Lower leg skin (tissue), 4 donors: ENCODE data around the gene MASP2. TPM values are rescaled to one million over a fixed set of nuclear protein-coding genes. Genes with fewer than 3 reads are reported as not detected.

Source experiments
- DNase-seq, 2 donors: peaks; one replicate each; pipeline ENCODE4 v3.0.0-alpha.2; 2019; ENCODE audit warnings: low spot score in 2 of 2
- H3K4me3 ChIP-seq: fragments of 200-600 bp; sonication (generic); 2 replicates; pipeline ENCODE4 v1.5.1; 2017; ENCODE audit warnings: mild to moderate bottlenecking, low read depth; ENCODE audit not compliant: poor library complexity, severe bottlenecking
- POLR2A ChIP-seq, 2 donors: fragments of 450-650 bp; IDR thresholded peaks; one replicate each; pipeline ENCODE4 v1.6.1; 2016 to 2017; ENCODE audit warnings: antibody characterized with exemption in 2 of 2, mild to moderate bottlenecking in 1 of 2, moderate library complexity in 1 of 2
- WGBS, 2 donors: methylation state at CpG; one replicate each; pipeline ENCODE4 v1.1.5; 2018; 5-methylcytosine and 5-hydroxymethylcytosine counted together
- intact Hi-C: fragments of 100-400 bp; cut with DNase I; formaldehyde crosslinking; loops from one replicate; pipeline ENCODE4 v1.15.0; 2023; ENCODE audit warnings: low total_unique reads
- total RNA-seq, 4 donors: library from RNA; depleted of rRNA; stranded (reverse); fragments of >200 nt; gene quantifications; one replicate each; pipeline ENCODE4 v1.1.0, GENCODE V29; 2016
- TF ChIP-seq, protein P1 (sequence below), 3 donors: fragments of 450-650 bp; IDR thresholded peaks; one replicate each; pipeline ENCODE4 v1.5.1; 2016; ENCODE audit warnings: antibody characterized with exemption in 3 of 3, mild to moderate bottlenecking in 3 of 3, moderate library complexity in 2 of 3

MASP2 gene
- total RNA-seq, 4 donors from 2014 or later = not detected

DNA sequence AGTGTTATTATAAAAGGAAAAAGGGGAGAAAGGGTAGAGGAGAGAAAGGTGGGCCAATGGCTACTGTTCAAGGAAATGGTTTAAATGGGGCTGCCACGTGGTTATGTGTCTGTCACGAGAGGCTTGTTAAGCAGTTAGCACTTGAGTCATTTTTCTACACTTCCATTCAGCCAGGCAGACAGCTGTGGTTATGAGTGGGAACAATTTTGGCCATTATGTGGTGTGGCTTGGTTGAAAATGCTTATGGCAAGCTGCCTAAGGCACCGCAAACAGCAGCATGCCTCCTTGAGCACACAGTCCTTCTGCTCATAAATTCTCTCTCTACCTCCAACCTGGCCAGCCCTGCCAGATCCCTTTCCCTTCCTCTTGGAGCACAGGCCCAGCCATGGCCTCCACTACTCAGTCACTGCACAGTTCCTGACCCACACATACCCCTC is 15.9 kb upstream of the MASP2 start:
- no peak overlapping the region for H3K4me3 ChIP-seq
- peak in 1 of 2 donors; percentile 56 for DNase-seq
- TF ChIP-seq, protein P1, sequence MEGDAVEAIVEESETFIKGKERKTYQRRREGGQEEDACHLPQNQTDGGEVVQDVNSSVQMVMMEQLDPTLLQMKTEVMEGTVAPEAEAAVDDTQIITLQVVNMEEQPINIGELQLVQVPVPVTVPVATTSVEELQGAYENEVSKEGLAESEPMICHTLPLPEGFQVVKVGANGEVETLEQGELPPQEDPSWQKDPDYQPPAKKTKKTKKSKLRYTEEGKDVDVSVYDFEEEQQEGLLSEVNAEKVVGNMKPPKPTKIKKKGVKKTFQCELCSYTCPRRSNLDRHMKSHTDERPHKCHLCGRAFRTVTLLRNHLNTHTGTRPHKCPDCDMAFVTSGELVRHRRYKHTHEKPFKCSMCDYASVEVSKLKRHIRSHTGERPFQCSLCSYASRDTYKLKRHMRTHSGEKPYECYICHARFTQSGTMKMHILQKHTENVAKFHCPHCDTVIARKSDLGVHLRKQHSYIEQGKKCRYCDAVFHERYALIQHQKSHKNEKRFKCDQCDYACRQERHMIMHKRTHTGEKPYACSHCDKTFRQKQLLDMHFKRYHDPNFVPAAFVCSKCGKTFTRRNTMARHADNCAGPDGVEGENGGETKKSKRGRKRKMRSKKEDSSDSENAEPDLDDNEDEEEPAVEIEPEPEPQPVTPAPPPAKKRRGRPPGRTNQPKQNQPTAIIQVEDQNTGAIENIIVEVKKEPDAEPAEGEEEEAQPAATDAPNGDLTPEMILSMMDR (IDR thresholded peaks at IDR 0.05) = no peak
- no peak for TF ChIP-seq POLR2A (IDR thresholded peaks at IDR 0.05)
- intact Hi-C loops = no loop called here
- WGBS, 2 donors = 51 to 73% methylated on average over 3 of the region's 3 CpGs

DNA sequence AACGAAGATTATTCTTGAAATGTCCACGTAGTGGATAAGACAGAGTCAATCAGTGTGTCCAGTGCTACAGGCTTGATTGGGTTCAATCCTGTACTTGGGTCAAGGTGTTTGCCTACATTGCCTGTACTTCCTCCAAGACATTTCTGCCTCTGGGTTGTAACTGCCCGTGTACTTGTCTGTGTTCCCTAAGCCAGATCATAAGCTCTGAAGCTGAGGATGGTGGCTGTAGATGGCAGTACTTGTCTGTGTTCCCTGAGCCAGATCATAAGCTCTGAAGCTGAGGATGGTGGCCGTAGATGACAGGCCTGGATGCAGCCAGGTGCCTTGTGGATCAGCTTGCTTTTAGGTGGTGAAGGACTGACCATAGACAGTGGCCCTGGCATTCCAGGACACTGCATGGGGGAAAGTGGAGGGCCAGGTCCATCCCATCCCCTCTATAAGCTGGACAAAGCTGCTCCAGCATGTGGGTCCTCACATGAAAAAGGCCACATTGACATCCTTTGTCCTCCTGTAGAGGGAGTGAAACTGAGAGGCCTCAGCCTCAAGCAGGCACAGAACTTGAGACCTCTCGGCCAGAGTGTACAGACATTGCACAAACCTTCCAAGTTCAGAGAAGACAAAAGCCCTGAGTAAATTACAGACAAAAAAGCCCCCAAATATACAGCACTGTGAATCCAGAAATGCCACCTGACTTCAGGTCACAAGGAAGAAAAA is 14.8 kb upstream of the MASP2 start:
- WGBS, 2 donors = 67 to 69% methylated on average over 5 of the region's 5 CpGs
- intact Hi-C loops = no loop called here
- TF ChIP-seq, protein P1 (IDR thresholded peaks at IDR 0.05) = no peak
- TF ChIP-seq POLR2A (IDR thresholded peaks at IDR 0.05) = no peak
- H3K4me3 ChIP-seq = no peak overlapping the region
- DNase-seq = peak in 1 of 2 donors; percentile 7

DNA sequence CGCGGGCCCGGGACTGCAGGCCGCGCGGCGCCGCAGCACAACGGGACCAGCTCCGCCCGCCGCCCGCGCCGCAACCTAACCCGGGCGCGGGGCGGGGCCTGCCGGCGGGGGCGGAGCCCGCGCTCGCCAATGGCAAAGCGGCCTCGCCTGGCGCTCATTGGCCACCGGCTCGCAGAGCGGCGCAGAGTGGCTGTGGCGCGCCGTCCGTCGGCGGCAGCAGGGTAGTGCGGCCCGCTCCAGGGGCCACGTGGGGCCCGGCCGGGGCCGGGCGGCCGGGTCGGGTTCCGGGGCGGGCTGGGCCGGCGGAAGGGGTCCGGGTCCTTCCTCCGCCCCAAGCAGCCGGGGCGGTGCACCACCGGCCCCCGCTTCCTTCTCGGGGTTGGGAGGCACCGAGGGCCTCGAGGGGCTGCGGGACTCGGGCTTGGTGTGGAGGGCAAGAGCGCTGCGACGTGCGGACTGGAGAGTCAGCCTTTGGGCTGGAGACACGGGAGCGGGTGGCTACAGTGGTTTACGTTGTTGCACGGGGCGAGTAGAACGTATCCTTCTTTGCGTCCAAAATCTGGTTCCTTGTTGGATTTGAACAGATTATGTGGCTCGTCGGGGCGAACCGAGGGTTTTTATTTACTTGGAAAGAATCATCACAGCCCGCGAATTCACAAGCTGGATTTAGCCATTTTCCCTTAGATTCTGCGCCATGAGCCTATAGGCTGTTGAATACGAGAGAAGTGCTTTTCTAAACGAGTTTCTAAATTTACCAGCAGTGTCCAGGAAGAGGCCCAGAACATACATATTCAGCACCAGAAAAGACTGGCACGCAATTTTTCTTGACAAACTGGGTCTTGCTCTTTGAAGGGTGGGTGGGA is 13.2 kb upstream of the MASP2 start, which contains the start of gene SRM:
SRM (minus strand) TSS at position 51 of the 863 bp plus-strand sequence. CDS start 75 bp downstream, outside the sequence.
- 0 to 1% methylated on average over 16 to 18 of the region's 83 CpGs for WGBS, 2 donors
- TF ChIP-seq POLR2A (IDR thresholded peaks at IDR 0.05) = no peak
- TF ChIP-seq, protein P1 (IDR thresholded peaks at IDR 0.05) = no peak
- intact Hi-C loops = no loop called here
- peak; percentile 80 to 97 for DNase-seq
- H3K4me3 ChIP-seq = peak within 1 kb of the TSS; percentile 89

DNA sequence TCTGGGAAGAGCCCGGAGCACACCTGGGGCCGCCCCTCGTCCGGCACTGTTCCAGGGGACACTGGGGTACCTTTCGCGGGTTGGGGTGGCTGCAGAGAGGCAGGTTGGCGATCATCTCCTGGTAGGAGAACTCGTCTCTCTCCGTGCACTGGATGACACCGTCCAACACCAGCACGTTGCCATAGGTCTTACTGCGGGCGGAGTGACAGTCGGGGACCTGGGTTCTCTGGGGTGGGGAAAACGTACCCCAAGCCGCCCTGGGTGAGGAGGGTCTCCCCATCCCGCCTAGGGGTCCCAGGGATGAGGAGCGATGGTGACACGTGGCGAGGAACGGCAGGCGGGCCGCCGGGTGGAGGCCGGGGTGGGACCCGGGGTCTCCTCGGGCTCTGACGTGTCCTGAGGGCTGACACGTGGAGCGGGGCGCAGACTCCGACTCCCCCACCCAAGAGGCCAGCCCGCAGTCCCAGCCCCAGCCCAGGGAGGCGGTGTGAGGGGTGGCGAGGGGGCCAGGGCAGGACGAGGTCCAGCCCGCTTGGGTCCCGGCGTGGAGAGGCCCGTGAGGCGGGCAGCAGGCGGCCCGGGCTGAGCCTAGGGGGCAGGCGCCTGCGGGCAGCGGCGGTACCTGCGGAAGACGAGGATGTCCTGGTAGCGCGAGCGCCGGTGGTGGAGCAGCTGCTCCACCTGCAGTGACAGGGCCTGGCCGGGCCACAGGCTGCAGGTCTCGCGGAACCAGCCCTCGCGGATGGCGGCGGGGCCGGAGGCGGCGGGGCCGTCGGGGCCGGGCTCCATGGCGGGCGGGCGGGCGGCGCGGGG is 12.3 kb upstream of the MASP2 start:
- no peak for TF ChIP-seq POLR2A (IDR thresholded peaks at IDR 0.05)
- TF ChIP-seq, protein P1 (IDR thresholded peaks at IDR 0.05) = no peak
- intact Hi-C loops = no loop called here
- peak overlapping the region; percentile 89 for H3K4me3 ChIP-seq
- no peak for DNase-seq
- 0% methylated on average over 10 to 28 of the region's 72 CpGs for WGBS, 2 donors

DNA sequence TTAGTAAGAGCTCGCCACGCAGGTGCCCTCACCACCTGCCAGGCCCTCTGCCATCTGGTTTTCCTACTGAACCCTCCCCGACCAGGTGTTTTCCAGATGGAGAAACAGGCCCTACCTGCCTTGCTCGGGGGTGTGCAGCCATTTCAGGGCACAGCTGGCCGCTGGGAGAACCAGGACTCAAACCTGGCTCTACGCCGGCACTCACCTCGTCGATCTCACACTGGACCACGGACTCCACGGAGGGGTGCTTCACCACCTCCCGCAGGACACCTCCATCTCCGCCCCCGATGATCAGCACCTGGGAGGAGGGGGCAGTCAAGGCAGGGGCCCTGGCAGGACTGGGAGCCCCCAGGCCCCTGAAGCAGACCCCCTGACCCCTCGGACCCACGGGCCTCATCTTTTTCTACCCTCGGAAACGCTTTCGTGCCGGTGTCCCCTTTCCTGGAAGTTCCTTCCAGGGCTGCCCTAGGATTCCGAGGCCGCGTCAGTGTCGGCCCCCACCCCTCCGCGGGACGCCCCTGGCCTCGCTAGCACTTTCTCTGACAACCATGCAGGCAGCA is 11.6 kb upstream of the MASP2 start:
- TF ChIP-seq, protein P1 (IDR thresholded peaks at IDR 0.05) = no peak
- no peak for TF ChIP-seq POLR2A (IDR thresholded peaks at IDR 0.05)
- intact Hi-C loops = no loop called here
- no peak for DNase-seq
- 36 to 45% methylated on average over 24 to 28 of the region's 28 CpGs for WGBS, 2 donors
- H3K4me3 ChIP-seq = peak overlapping the region; percentile 89
